Small intestine (tissue), 7 donors: Measurements from ENCODE around the gene COX19. TPM values are rescaled to one million over a fixed set of nuclear protein-coding genes. Genes with fewer than 3 reads are reported as not detected.

Experiments
- DNase-seq, 2 donors: peaks; one replicate each; pipeline versions ENCODE4 v3.0.0 to v3.0.0-alpha.2; 2013
- FAIRE-seq: peaks from 2 replicates; lab custom pipeline; 2012; peaks lifted over from hg19 to GRCh38; lab: Jason Lieb, UNC
- H3K27ac ChIP-seq, 3 donors: one replicate each; pipeline ENCODE4 v1.5.1; 2013; ENCODE audit warnings: low read length in 2 of 3, mild to moderate bottlenecking in 2 of 3, control low read depth in 1 of 3, inconsistent platforms in 1 of 3, low read depth in 1 of 3, moderate library complexity in 1 of 3
- H3K27me3 ChIP-seq, 3 donors: one replicate each; pipeline ENCODE4 v1.6.1; 2013; ENCODE audit warnings: low read length in 3 of 3, inconsistent platforms in 1 of 3; ENCODE audit not compliant: control insufficient read depth in 3 of 3, insufficient read depth in 3 of 3
- H3K36me3 ChIP-seq, 3 donors: one replicate each; pipeline ENCODE4 v1.6.1; 2013; ENCODE audit warnings: low read length in 3 of 3, inconsistent platforms in 1 of 3, low read depth in 1 of 3, mild to moderate bottlenecking in 1 of 3, moderate library complexity in 1 of 3; ENCODE audit not compliant: control insufficient read depth in 3 of 3, insufficient read depth in 2 of 3
- H3K4me1 ChIP-seq, 3 donors: one replicate each; pipeline ENCODE4 v1.6.1; 2013; ENCODE audit warnings: low read length in 2 of 3, inconsistent platforms in 1 of 3, low read depth in 1 of 3, mild to moderate bottlenecking in 1 of 3, moderate library complexity in 1 of 3; ENCODE audit not compliant: control insufficient read depth in 3 of 3, insufficient read depth in 2 of 3
- H3K4me3 ChIP-seq, 3 donors: one replicate each; pipeline ENCODE4 v1.5.1; 2013; ENCODE audit warnings: low read length in 3 of 3, control low read depth in 1 of 3, inconsistent platforms in 1 of 3, low read depth in 1 of 3, mild to moderate bottlenecking in 1 of 3, moderate library complexity in 1 of 3
- H3K9me3 ChIP-seq, 2 donors: one replicate each; pipeline ENCODE4 v1.6.1; 2013; ENCODE audit warnings: low read depth in 1 of 2, low read length in 1 of 2; ENCODE audit not compliant: control insufficient read depth in 2 of 2, insufficient read depth in 1 of 2
- WGBS, 3 donors: extraction: QIAGEN DNeasy Blood & Tissue Kit; methylation state at CpG; one replicate each; pipeline ENCODE4 v1.1.7; 2013; 5-methylcytosine and 5-hydroxymethylcytosine counted together
- polyA plus RNA-seq, 4 donors: library from polyadenylated mRNA; stranded (reverse) in 3 of 4; unstranded in 1 of 4; fragments of 200-250 nt in 3 of 4; fragments of 120-200 nt in 1 of 4; gene quantifications; one replicate each; pipeline versions ENCODE4 v1.2.1 to v1.2.3, GENCODE V29; 2013
- donor health status: healthy with polysubstance abuse.
- donor health status: control.
- donor health status: control.
- donor health status: Bipolar disorder and iron deficiency.
- donor health status: healthy.

Gene COX19
- polyA plus RNA-seq, 4 donors: 8.9 to 41.6 (median 9.8) TPM

- Histone ChIP-seq H3K9me3 (no peaks in the 10 kb centered on the region), H3K4me1 (peaks cover 0 to 59% (median under 1%) of the 10 kb centered on the region in 3 donors), H3K4me3 (peak overlapping the region in 1 of 3 donors; percentile 95), H3K27me3 (peaks cover 0 to 2% (median 0%) of the 10 kb centered on the region in 3 donors), H3K36me3 (peaks cover 0 to 66% (median 0%) of the 10 kb centered on the region in 3 donors), H3K27ac (peak overlapping the region in 1 of 3 donors; percentile 93)
- FAIRE-seq: no peak
- 79 to 87% (median 83%) methylated on average over 13 to 16 of the region's 16 CpGs for WGBS, 3 donors
- no peak for DNase-seq
These were observed 9.7 kb upstream of the COX19 start for GRCh38 chr7:985127-985416.

GRCh38 chr7:984361-985126, 9.2 kb upstream of the COX19 start:
- 56 to 84% (median 78%) methylated on average over 32 to 39 of the region's 39 CpGs for WGBS, 3 donors
- DNase-seq: no peak
- FAIRE-seq: no peak
- peaks cover 0 to 65% (median 6%) of the 10 kb centered on the region in 3 donors for H3K4me1 ChIP-seq
- no peaks in the 10 kb centered on the region for H3K9me3 ChIP-seq
- H3K36me3 ChIP-seq: peaks cover 0 to 64% (median 0%) of the 10 kb centered on the region in 3 donors
- H3K27me3 ChIP-seq: peaks cover 0 to 2% (median 0%) of the 10 kb centered on the region in 3 donors
- peak overlapping the region in 1 of 3 donors; percentile 95 for H3K4me3 ChIP-seq
- peak overlapping the region in 1 of 3 donors; percentile 93 for H3K27ac ChIP-seq

- Histone ChIP-seq H3K36me3 (peaks cover 0 to 55% (median 0%) of the 10 kb centered on the region in 3 donors), H3K4me3 (peak overlapping the region in 1 of 3 donors; percentile 95), H3K4me1 (peaks cover 0 to 69% (median 6%) of the 10 kb centered on the region in 3 donors), H3K27ac (peak overlapping the region in 1 of 3 donors; percentile 93), H3K27me3 (no peaks in the 10 kb centered on the region), H3K9me3 (peaks cover 0 to 3% of the 10 kb centered on the region in 2 donors)
- FAIRE-seq: no peak
- WGBS, 3 donors: 60 to 76% (median 74%) methylated on average over 17 to 20 of the region's 20 CpGs
- DNase-seq: no peak
These were observed 8.3 kb upstream of the COX19 start for GRCh38 chr7:983616-984071.

GRCh38 chr7:983004-983615, 7.8 kb upstream of the COX19 start, which contains the start of gene CYP2W1:
Gene CYP2W1 (plus strand): TSS chr7:983181. CDS start chr7:983212, 31 bp downstream.
- Histone ChIP-seq H3K4me1 (peaks cover 0 to 69% (median 6%) of the 10 kb centered on the region in 3 donors), H3K27ac (peak within 1 kb of the TSS in 1 of 3 donors; percentile 93), H3K27me3 (no peaks in the 10 kb centered on the region), H3K36me3 (peaks cover 0 to 49% (median 0%) of the 10 kb centered on the region in 3 donors), H3K4me3 (peak within 1 kb of the TSS in 1 of 3 donors; percentile 95), H3K9me3 (peaks cover 0 to 5% of the 10 kb centered on the region in 2 donors)
- FAIRE-seq (no peak), DNase-seq (peak in 1 of 2 donors; percentile 92)
- WGBS, 3 donors: 18 to 47% (median 47%) methylated on average over 23 to 34 of the region's 34 CpGs

GRCh38 chr7:982511-983003, 7.2 kb upstream of the COX19 start:
- H3K36me3 ChIP-seq: peaks cover 0 to 44% (median 0%) of the 10 kb centered on the region in 3 donors
- H3K4me3 ChIP-seq: peak overlapping the region in 1 of 3 donors; percentile 2
- 16 to 58% (median 44%) methylated on average over 9 to 10 of the region's 10 CpGs for WGBS, 3 donors
- FAIRE-seq (no peak), DNase-seq (no peak)
- peak overlapping the region in 1 of 3 donors; percentile 93 for H3K27ac ChIP-seq
- H3K4me1 ChIP-seq: peaks cover 0 to 67% (median 6%) of the 10 kb centered on the region in 3 donors
- H3K27me3 ChIP-seq: no peaks in the 10 kb centered on the region
- peaks cover 0 to 5% of the 10 kb centered on the region in 2 donors for H3K9me3 ChIP-seq

- DNase-seq (no peak), FAIRE-seq (no peak)
- Histone ChIP-seq H3K9me3 (peaks cover 0 to 5% of the 10 kb centered on the region in 2 donors), H3K4me3 (no peak overlapping the region), H3K36me3 (peaks cover 0 to 38% (median 0%) of the 10 kb centered on the region in 3 donors), H3K4me1 (peaks cover 0 to 67% (median 6%) of the 10 kb centered on the region in 3 donors), H3K27ac (peak overlapping the region in 1 of 3 donors; percentile 93), H3K27me3 (no peaks in the 10 kb centered on the region)
- 46 to 70% (median 61%) methylated on average over 18 to 19 of the region's 19 CpGs for WGBS, 3 donors
These were observed 6.6 kb upstream of the COX19 start for GRCh38 chr7:981793-982510.

- H3K4me1 ChIP-seq: peaks cover 2 to 65% (median 10%) of the 10 kb centered on the region in 3 donors
- DNase-seq (no peak), FAIRE-seq (no peak)
- H3K27me3 ChIP-seq: no peaks in the 10 kb centered on the region
- H3K9me3 ChIP-seq: peaks cover 0 to 5% of the 10 kb centered on the region in 2 donors
- H3K27ac ChIP-seq: peak overlapping the region; percentile 19 to 91 (median 37)
- H3K4me3 ChIP-seq: no peak overlapping the region
- peaks cover 0 to 21% (median 0%) of the 10 kb centered on the region in 3 donors for H3K36me3 ChIP-seq
- 68 to 74% (median 71%) methylated on average over 15 of the region's 15 CpGs for WGBS, 3 donors
These were observed 4.7 kb upstream of the COX19 start for GRCh38 chr7:979886-980571.
